HCT116 (cell line): ENCODE data around the gene EXOSC10. TPM values are rescaled to one million over a fixed set of nuclear protein-coding genes. Genes with fewer than 3 reads are reported as not detected.

Experiments
- ATAC-seq: fragments of 200-7000 bp; cut with Tn5 transposase; 2 replicates; pipeline ENCODE4 v1.9.1; 2020; ENCODE audit warnings: mild to moderate bottlenecking, moderate library complexity
- BruUV-seq: library from RNA; stranded (reverse); fragments of 400-500 nt; replicated peaks from 2 replicates; lab custom pipeline; 2021; lab: Mats Ljungman, UMichigan
- CTCF ChIA-PET: fragments of 300-600 bp; sonication (Branson Sonifier 250); formaldehyde crosslinking; loops from one replicate; lab custom pipeline; 2021; ENCODE audit warnings: antibody characterized with exemption; lab: Charles Lee
- POLR2A ChIA-PET: fragments of 300-600, 350-600 bp; sonication (Branson Sonifier 250); formaldehyde crosslinking; loops from one replicate; lab custom pipeline; 2021; ENCODE audit warnings: antibody characterized with exemption; lab: Charles Lee
- RAD21 ChIA-PET, 2 experiments: fragments of 300-600 bp; sonication (Branson Sonifier 250); formaldehyde crosslinking; loops; one replicate each; lab custom pipeline; 2023; ENCODE audit warnings: low total read pairs in 2 of 2; ENCODE audit not compliant: uncharacterized antibody in 2 of 2, unreplicated experiment in 2 of 2, low non-redundant PET in 1 of 2; lab: Charles Lee
- DNase-seq: peaks from one replicate; pipeline ENCODE4 v3.0.0-alpha.2; 2010; ENCODE audit warnings: low read depth, low spot score
- H2AFZ ChIP-seq: fragments of 200-600 bp; shearing (Covaris generic), sonication (generic); 2 replicates; pipeline ENCODE4 v1.6.1; 2017; ENCODE audit warnings: low read depth, mixed run types, mixed read lengths, antibody characterized with exemption, low read length; ENCODE audit not compliant: poor library complexity, severe bottlenecking
- H3K27ac ChIP-seq: 2 replicates; pipeline ENCODE4 v1.5.1; 2012; ENCODE audit warnings: low read depth, low read length
- H3K27me3 ChIP-seq: fragments of 200-600 bp; sonication (generic); 2 replicates; pipeline ENCODE4 v1.6.1; 2016; ENCODE audit warnings: mixed run types, low read length, mixed read lengths; ENCODE audit not compliant: insufficient read depth
- H3K36me3 ChIP-seq, 2 experiments: fragments of 200-500 bp in 1 of 2; fragments of 200-600 bp in 1 of 2; sonication (Bioruptor generic) in 1 of 2; sonication (generic) in 1 of 2; 2 replicates each; pipeline versions ENCODE4 v1.5.1 to v1.6.1; 2014 to 2016; ENCODE audit warnings: low read length in 2 of 2, inconsistent platforms in 1 of 2, mixed read lengths in 1 of 2, mixed run types in 1 of 2; ENCODE audit not compliant: insufficient read depth in 2 of 2, control insufficient read depth in 1 of 2
- H3K4me1 ChIP-seq, 2 experiments: fragments of 200-600 bp in 1 of 2; sonication (generic) in 1 of 2; 2 replicates each; pipeline versions ENCODE4 v1.5.1 to v1.6.1; 2012 to 2017; ENCODE audit warnings: low read length in 2 of 2, inconsistent platforms in 1 of 2, mild to moderate bottlenecking in 1 of 2, mixed read lengths in 1 of 2, mixed run types in 1 of 2, moderate library complexity in 1 of 2; ENCODE audit not compliant: insufficient read depth in 2 of 2, control insufficient read depth in 1 of 2
- H3K4me2 ChIP-seq: fragments of 200-600 bp; sonication (generic); 2 replicates; pipeline ENCODE4 v1.6.1; 2017; ENCODE audit warnings: mixed run types, low read length, mixed read lengths
- H3K4me3 ChIP-seq, 2 experiments: fragments of 200-600 bp in 1 of 2; sonication (generic) in 1 of 2; replicated peaks in 1 of 2; 2 replicates each; pipeline ENCODE4 v1.5.1; 2011 to 2016; ENCODE audit warnings: low read length in 2 of 2, control low read depth in 1 of 2, low read depth in 1 of 2, mild to moderate bottlenecking in 1 of 2, mixed read lengths in 1 of 2, mixed run types in 1 of 2
- H3K79me2 ChIP-seq: fragments of 200-600 bp; sonication (generic); 2 replicates; pipeline ENCODE4 v1.6.1; 2017; ENCODE audit warnings: mild to moderate bottlenecking, mixed run types, low read length, moderate library complexity, mixed read lengths; ENCODE audit not compliant: insufficient read depth
- H3K9ac ChIP-seq: fragments of 200-600 bp; sonication (generic); 2 replicates; pipeline ENCODE4 v1.6.1; 2016; ENCODE audit warnings: low read length, mixed read lengths
- H3K9me2 ChIP-seq: fragments of 200-600 bp; sonication (generic), shearing (Covaris generic); 2 replicates; pipeline ENCODE4 v1.6.1; 2017; ENCODE audit warnings: mixed run types, mild to moderate bottlenecking, moderate library complexity; ENCODE audit not compliant: insufficient read depth
- H3K9me3 ChIP-seq, 2 experiments: fragments of 200-500 bp in 1 of 2; fragments of 200-600 bp in 1 of 2; sonication (Bioruptor generic) in 1 of 2; sonication (generic) in 1 of 2; 2 replicates each; pipeline ENCODE4 v1.6.1; 2014 to 2017; ENCODE audit warnings: low read length in 2 of 2, mixed read lengths in 2 of 2, inconsistent platforms in 1 of 2, low read depth in 1 of 2, mild to moderate bottlenecking in 1 of 2, mixed run types in 1 of 2, moderate library complexity in 1 of 2; ENCODE audit not compliant: control insufficient read depth in 1 of 2, insufficient read depth in 1 of 2
- H4K20me1 ChIP-seq: fragments of 200-600 bp; sonication (generic), shearing (Covaris generic); 2 replicates; pipeline ENCODE4 v1.6.1; 2017; ENCODE audit warnings: mixed run types, mild to moderate bottlenecking, moderate library complexity; ENCODE audit not compliant: insufficient read depth
- EGR1 ChIP-seq: IDR thresholded peaks from 2 replicates; pipeline ENCODE4 v1.6.1; 2012; ENCODE audit warnings: low read depth
- EZH2 ChIP-seq: fragments of 200-600 bp; sonication (generic); IDR thresholded peaks from 2 replicates; pipeline ENCODE4 v1.6.1; 2017; ENCODE audit warnings: antibody characterized with exemption, mixed run types
- EZH2phosphoT487 ChIP-seq: fragments of 200-600 bp; IDR thresholded peaks from 2 replicates; pipeline ENCODE4 v1.6.1; 2018; ENCODE audit warnings: antibody characterized with exemption, borderline replicate concordance
- FOSL1 ChIP-seq: IDR thresholded peaks from 2 replicates; pipeline ENCODE4 v1.6.1; 2012; ENCODE audit warnings: low read depth
- JUND ChIP-seq: IDR thresholded peaks from 2 replicates; pipeline ENCODE4 v1.6.1; 2012
- POLR2A ChIP-seq: IDR thresholded peaks from 2 replicates; pipeline ENCODE4 v1.7.0; 2011; ENCODE audit warnings: borderline replicate concordance; ENCODE audit not compliant: insufficient read depth, insufficient read length; ENCODE audit errors: extremely low read depth
- RAD21 ChIP-seq: IDR thresholded peaks from 2 replicates; pipeline ENCODE4 v1.6.1; 2012; ENCODE audit warnings: low read depth, mild to moderate bottlenecking
- SIN3A ChIP-seq: IDR thresholded peaks from 2 replicates; pipeline ENCODE4 v1.6.1; 2012; ENCODE audit warnings: low read depth
- SP1 ChIP-seq: IDR thresholded peaks from 2 replicates; pipeline ENCODE4 v1.6.1; 2012; ENCODE audit warnings: low read depth
- SRF ChIP-seq: IDR thresholded peaks from 2 replicates; pipeline ENCODE4 v1.6.1; 2012; ENCODE audit warnings: low read depth
- YY1 ChIP-seq: IDR thresholded peaks from 2 replicates; pipeline ENCODE4 v1.6.1; 2011; ENCODE audit warnings: low read length, low read depth, moderate library complexity, mild to moderate bottlenecking; ENCODE audit not compliant: insufficient replicate concordance; ENCODE audit errors: extremely low read depth
- ZFX ChIP-seq: fragments of 450-650 bp; IDR thresholded peaks from 2 replicates; pipeline ENCODE4 v1.6.1; 2017
- intact Hi-C: fragments of 100-400 bp; cut with micrococcal nuclease; formaldehyde crosslinking; loops from 2 replicates; pipeline ENCODE4 v1.10.0; 2022
- total RNA-seq: library from RNA; stranded (reverse); gene quantifications from one replicate; pipeline ENCODE4 v1.2.1, GENCODE V29; 2021; ENCODE audit not compliant: unreplicated experiment
- TF ChIP-seq, protein P1 (sequence below): IDR thresholded peaks from 2 replicates; pipeline ENCODE4 v1.6.1; 2011; ENCODE audit warnings: mild to moderate bottlenecking, low read length, moderate library complexity; ENCODE audit not compliant: insufficient replicate concordance; ENCODE audit errors: extremely low read depth
- TF ChIP-seq, protein P2 (sequence below): IDR thresholded peaks from 2 replicates; pipeline ENCODE4 v1.6.1; 2012
- TF ChIP-seq, protein P3 (sequence below): IDR thresholded peaks from 2 replicates; pipeline ENCODE4 v1.6.1; 2012; ENCODE audit warnings: low read depth
- TF ChIP-seq, protein P4 (sequence below), 3 experiments: fragments of 200-600 bp in 1 of 3; sonication (generic) in 1 of 3; IDR thresholded peaks in 2 of 3; conservative IDR thresholded peaks in 1 of 3; 2 replicates each; pipeline ENCODE4 v1.5.1; 2012 to 2017; ENCODE audit warnings: low read depth in 2 of 3, low read length in 2 of 3, antibody characterized with exemption in 1 of 3, borderline replicate concordance in 1 of 3, control low read depth in 1 of 3, mild to moderate bottlenecking in 1 of 3, mixed read lengths in 1 of 3, mixed run types in 1 of 3, moderate library complexity in 1 of 3; ENCODE audit not compliant: insufficient read depth in 1 of 3

Gene EXOSC10
- total RNA-seq, 1 experiment from 2014 or later: 80.7 TPM

DNA sequence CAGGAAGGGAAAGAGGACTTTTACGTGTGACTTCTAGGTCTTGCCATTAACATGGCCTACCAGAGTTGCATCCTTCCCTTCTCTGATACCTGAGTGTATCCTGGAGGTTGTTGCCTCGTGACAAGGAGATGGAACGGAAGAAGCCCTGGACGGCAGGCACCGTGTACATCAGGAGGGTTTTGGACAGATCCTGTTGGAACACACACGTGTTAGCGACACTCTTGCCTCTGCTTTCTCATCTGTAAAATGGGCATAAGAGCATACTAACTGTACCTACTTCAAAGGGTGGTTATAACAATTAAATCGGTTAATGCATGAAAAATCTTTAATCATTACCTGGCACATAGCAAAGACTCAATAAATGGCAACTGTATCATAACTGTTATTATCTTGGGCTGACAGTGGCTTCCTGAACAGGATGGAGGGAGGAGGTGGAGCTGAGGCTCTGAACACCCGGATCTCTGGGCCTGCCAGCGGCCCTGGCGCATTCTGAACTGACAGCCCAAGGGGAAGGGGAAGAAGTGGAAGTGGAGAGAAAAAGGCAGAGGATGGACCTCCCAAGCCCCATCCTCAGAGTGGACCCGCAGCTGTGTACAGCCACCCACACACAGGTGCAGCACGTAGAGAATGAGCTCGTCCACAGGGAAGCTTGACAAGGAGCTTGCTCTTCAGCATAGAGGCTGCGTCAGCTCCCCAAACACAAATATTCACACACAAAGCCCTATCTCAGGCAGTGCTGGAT, 30.2 kb upstream of the EXOSC10 start:
- no peaks in the 10 kb centered on the region for H3K27me3 ChIP-seq
- no peak overlapping the region for H2AFZ ChIP-seq
- no peaks in the 10 kb centered on the region for H3K9me3 ChIP-seq
- ATAC-seq: no peak
- H3K4me2 ChIP-seq: no peak overlapping the region
- intact Hi-C loops: no loop called here
- no peak overlapping the region for H3K4me3 ChIP-seq
- no peaks in the 10 kb centered on the region for H3K9me2 ChIP-seq
- POLR2A ChIA-PET: no interaction called here
- no peak overlapping the region for H3K9ac ChIP-seq
- H4K20me1 ChIP-seq: no peaks in the 10 kb centered on the region
- CTCF ChIA-PET: no interaction called here
- H3K79me2 ChIP-seq: no peaks in the 10 kb centered on the region
- no peak for DNase-seq
- H3K27ac ChIP-seq: no peak overlapping the region
- H3K4me1 ChIP-seq: no peaks in the 10 kb centered on the region
- no TSS peak for BruUV-seq
- TF ChIP-seq, protein P1, sequence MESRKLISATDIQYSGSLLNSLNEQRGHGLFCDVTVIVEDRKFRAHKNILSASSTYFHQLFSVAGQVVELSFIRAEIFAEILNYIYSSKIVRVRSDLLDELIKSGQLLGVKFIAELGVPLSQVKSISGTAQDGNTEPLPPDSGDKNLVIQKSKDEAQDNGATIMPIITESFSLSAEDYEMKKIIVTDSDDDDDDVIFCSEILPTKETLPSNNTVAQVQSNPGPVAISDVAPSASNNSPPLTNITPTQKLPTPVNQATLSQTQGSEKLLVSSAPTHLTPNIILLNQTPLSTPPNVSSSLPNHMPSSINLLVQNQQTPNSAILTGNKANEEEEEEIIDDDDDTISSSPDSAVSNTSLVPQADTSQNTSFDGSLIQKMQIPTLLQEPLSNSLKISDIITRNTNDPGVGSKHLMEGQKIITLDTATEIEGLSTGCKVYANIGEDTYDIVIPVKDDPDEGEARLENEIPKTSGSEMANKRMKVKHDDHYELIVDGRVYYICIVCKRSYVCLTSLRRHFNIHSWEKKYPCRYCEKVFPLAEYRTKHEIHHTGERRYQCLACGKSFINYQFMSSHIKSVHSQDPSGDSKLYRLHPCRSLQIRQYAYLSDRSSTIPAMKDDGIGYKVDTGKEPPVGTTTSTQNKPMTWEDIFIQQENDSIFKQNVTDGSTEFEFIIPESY: no peak
- TF ChIP-seq, protein P2, sequence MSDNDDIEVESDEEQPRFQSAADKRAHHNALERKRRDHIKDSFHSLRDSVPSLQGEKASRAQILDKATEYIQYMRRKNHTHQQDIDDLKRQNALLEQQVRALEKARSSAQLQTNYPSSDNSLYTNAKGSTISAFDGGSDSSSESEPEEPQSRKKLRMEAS: no peak
- TF ChIP-seq RAD21 (no peak), SIN3A (no peak), EGR1 (no peak), EZH2 (no peak), ZFX (no peak), SRF (no peak), FOSL1 (no peak), JUND (no peak), YY1 (no peak), SP1 (no peak), EZH2phosphoT487 (no peak), POLR2A (no peak)
- TF ChIP-seq, protein P3, sequence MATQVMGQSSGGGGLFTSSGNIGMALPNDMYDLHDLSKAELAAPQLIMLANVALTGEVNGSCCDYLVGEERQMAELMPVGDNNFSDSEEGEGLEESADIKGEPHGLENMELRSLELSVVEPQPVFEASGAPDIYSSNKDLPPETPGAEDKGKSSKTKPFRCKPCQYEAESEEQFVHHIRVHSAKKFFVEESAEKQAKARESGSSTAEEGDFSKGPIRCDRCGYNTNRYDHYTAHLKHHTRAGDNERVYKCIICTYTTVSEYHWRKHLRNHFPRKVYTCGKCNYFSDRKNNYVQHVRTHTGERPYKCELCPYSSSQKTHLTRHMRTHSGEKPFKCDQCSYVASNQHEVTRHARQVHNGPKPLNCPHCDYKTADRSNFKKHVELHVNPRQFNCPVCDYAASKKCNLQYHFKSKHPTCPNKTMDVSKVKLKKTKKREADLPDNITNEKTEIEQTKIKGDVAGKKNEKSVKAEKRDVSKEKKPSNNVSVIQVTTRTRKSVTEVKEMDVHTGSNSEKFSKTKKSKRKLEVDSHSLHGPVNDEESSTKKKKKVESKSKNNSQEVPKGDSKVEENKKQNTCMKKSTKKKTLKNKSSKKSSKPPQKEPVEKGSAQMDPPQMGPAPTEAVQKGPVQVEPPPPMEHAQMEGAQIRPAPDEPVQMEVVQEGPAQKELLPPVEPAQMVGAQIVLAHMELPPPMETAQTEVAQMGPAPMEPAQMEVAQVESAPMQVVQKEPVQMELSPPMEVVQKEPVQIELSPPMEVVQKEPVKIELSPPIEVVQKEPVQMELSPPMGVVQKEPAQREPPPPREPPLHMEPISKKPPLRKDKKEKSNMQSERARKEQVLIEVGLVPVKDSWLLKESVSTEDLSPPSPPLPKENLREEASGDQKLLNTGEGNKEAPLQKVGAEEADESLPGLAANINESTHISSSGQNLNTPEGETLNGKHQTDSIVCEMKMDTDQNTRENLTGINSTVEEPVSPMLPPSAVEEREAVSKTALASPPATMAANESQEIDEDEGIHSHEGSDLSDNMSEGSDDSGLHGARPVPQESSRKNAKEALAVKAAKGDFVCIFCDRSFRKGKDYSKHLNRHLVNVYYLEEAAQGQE: no peak
- TF ChIP-seq, protein P4, sequence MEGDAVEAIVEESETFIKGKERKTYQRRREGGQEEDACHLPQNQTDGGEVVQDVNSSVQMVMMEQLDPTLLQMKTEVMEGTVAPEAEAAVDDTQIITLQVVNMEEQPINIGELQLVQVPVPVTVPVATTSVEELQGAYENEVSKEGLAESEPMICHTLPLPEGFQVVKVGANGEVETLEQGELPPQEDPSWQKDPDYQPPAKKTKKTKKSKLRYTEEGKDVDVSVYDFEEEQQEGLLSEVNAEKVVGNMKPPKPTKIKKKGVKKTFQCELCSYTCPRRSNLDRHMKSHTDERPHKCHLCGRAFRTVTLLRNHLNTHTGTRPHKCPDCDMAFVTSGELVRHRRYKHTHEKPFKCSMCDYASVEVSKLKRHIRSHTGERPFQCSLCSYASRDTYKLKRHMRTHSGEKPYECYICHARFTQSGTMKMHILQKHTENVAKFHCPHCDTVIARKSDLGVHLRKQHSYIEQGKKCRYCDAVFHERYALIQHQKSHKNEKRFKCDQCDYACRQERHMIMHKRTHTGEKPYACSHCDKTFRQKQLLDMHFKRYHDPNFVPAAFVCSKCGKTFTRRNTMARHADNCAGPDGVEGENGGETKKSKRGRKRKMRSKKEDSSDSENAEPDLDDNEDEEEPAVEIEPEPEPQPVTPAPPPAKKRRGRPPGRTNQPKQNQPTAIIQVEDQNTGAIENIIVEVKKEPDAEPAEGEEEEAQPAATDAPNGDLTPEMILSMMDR (IDR thresholded peaks at IDR 0.05 in 2 of 3, conservative IDR thresholded peaks at IDR 0.05 in 1 of 3; ENCODE audit: borderline replicate concordance in 1 of 3, insufficient read depth in 1 of 3, low read depth in 2 of 3, low read length in 2 of 3): no peak
- TF ChIP-seq, all 23 proteins: peak for 0
- RAD21 ChIA-PET: no interaction called here
- peaks cover 33 to 41% of the 10 kb centered on the region in 2 experiments; a peak in 3 of 4 replicates for H3K36me3 ChIP-seq
